ENCODE results near the gene KIFBP. TPM values are rescaled to one million over a fixed set of nuclear protein-coding genes. Genes with fewer than 3 reads are reported as not detected.
A peak's percentile ranks its signal among the peaks of the same experiment; 100 is the strongest.

KIFBP gene
- total and polyA plus RNA-seq, 2 of the 13 experiments (the other 11 are each of a cell fraction or from before 2014, with no cell fraction given): 13.0 to 21.9 TPM

- TF ChIP-seq TRAFD1 (CRISPR knock-in tag; IDR thresholded peaks at IDR 0.05; ENCODE audit: borderline replicate concordance): no peak
- TF ChIP-seq ZBTB2 (CRISPR knock-in tag; IDR thresholded peaks at IDR 0.05; ENCODE audit: low read depth): no peak
- no peak for TF ChIP-seq SMARCE1 (IDR thresholded peaks at IDR 0.05; ENCODE audit: borderline replicate concordance)
- no peak for TF ChIP-seq ZMAT5 (CRISPR knock-in tag; IDR thresholded peaks at IDR 0.05; ENCODE audit: borderline replicate concordance, low read depth)
- no peak for TF ChIP-seq ELF4 (CRISPR knock-in tag; IDR thresholded peaks at IDR 0.05; ENCODE audit: borderline replicate concordance)
- peak; percentile 92 for TF ChIP-seq CEBPB (IDR thresholded peaks at IDR 0.05; ENCODE audit: borderline replicate concordance, low read depth, low read length)
- no peak for TF ChIP-seq ZC3H13 (CRISPR knock-in tag; IDR thresholded peaks at IDR 0.05)
- no peak for TF ChIP-seq ZNF558 (CRISPR knock-in tag; IDR thresholded peaks at IDR 0.05; ENCODE audit: borderline replicate concordance)
- TF ChIP-seq ZNF276 (CRISPR knock-in tag; IDR thresholded peaks at IDR 0.05; ENCODE audit: low read depth): 0 out of 2 replicates have a peak, but pooled peaks have one; percentile 28
- no peak for TF ChIP-seq MBD4 (IDR thresholded peaks at IDR 0.05; ENCODE audit: borderline replicate concordance, low read length)
- TF ChIP-seq IRF1 (CRISPR knock-in tag; IDR thresholded peaks at IDR 0.05; ENCODE audit: low read depth): no peak
- no peak for TF ChIP-seq TRIM22 (IDR thresholded peaks at IDR 0.05)
- no peak for TF ChIP-seq RERE (CRISPR knock-in tag; IDR thresholded peaks at IDR 0.05; ENCODE audit: low read depth)
- TF ChIP-seq HCFC1 (IDR thresholded peaks at IDR 0.05; ENCODE audit: low read depth, low read length): no peak
These were observed 72.9 kb downstream of the KIFBP start (continued) for GRCh38 chr10:69061305-69062161.
